OCI-LY7 (cell line): ENCODE measurements around the gene TSPAN9. TPM values are rescaled to one million over a fixed set of nuclear protein-coding genes. Genes with fewer than 3 reads are reported as not detected.

Experiments
- BruUV-seq: library from RNA; stranded (reverse); fragments of 400-500 nt; replicated peaks from 2 replicates; lab custom pipeline; 2021; lab: Mats Ljungman, UMichigan
- CTCF ChIA-PET: fragments of 300-600 bp; sonication (Branson Sonifier 250); formaldehyde crosslinking; loops from one replicate; lab custom pipeline; 2022; ENCODE audit warnings: antibody characterized with exemption; ENCODE audit not compliant: unreplicated experiment; lab: Charles Lee
- POLR2A ChIA-PET: fragments of 300-600 bp; sonication (Branson Sonifier 250); formaldehyde crosslinking; loops from one replicate; lab custom pipeline; 2022; ENCODE audit warnings: antibody characterized with exemption; lab: Charles Lee
- DNase-seq: peaks from one replicate; pipeline ENCODE4 v3.0.0-alpha.2; 2015; ENCODE audit warnings: low spot score
- H2AFZ ChIP-seq: fragments of 200-600 bp; sonication (generic), shearing (Covaris generic); 2 replicates; pipeline ENCODE4 v1.6.1; 2014; ENCODE audit warnings: mild to moderate bottlenecking, antibody characterized with exemption, low read length, moderate library complexity
- H3K27ac ChIP-seq: fragments of 200-600 bp; sonication (generic); 2 replicates; pipeline ENCODE4 v1.5.1; 2014; ENCODE audit warnings: mixed run types, low read depth, mild to moderate bottlenecking, moderate library complexity, low read length, inconsistent platforms; ENCODE audit not compliant: poor library complexity, severe bottlenecking
- H3K36me3 ChIP-seq: fragments of 200-600 bp; sonication (generic); 2 replicates; pipeline ENCODE4 v1.6.1; 2014; ENCODE audit warnings: mild to moderate bottlenecking, antibody characterized with exemption, low read length, moderate library complexity, mixed read lengths; ENCODE audit not compliant: insufficient read depth
- H3K4me1 ChIP-seq: fragments of 200-600 bp; sonication (generic); 2 replicates; pipeline ENCODE4 v1.5.1; 2014; ENCODE audit warnings: mild to moderate bottlenecking, low read length; ENCODE audit not compliant: insufficient read depth, poor library complexity, severe bottlenecking
- H3K4me2 ChIP-seq: fragments of 200-600 bp; sonication (generic); 2 replicates; pipeline ENCODE4 v1.6.1; 2014; ENCODE audit warnings: mild to moderate bottlenecking, low read length
- H3K4me3 ChIP-seq: fragments of 200-600 bp; sonication (generic); 2 replicates; pipeline ENCODE4 v1.5.1; 2014; ENCODE audit warnings: mild to moderate bottlenecking, low read depth, low read length; ENCODE audit not compliant: poor library complexity, severe bottlenecking
- H3K79me2 ChIP-seq: fragments of 200-600 bp; sonication (generic); 2 replicates; pipeline ENCODE4 v1.6.1; 2016; ENCODE audit warnings: low read depth, mild to moderate bottlenecking, low read length, moderate library complexity, mixed read lengths; ENCODE audit not compliant: insufficient read depth
- H3K9me2 ChIP-seq: fragments of 200-600 bp; sonication (generic); 2 replicates; pipeline ENCODE4 v1.6.1; 2016; ENCODE audit warnings: mild to moderate bottlenecking, low read length, mixed read lengths; ENCODE audit not compliant: insufficient read depth
- H3K9me3 ChIP-seq: fragments of 200-600 bp; sonication (generic); 2 replicates; pipeline ENCODE4 v1.6.1; 2014; ENCODE audit warnings: mild to moderate bottlenecking, mixed run types, low read length, mixed read lengths
- H4K20me1 ChIP-seq: fragments of 200-600 bp; sonication (generic); 2 replicates; pipeline ENCODE4 v1.6.1; 2014; ENCODE audit warnings: mild to moderate bottlenecking, antibody characterized with exemption, low read length, moderate library complexity, mixed read lengths; ENCODE audit not compliant: insufficient read depth
- CTCF ChIP-seq: fragments of 200-600 bp; sonication (generic); conservative IDR thresholded peaks from 2 replicates; pipeline ENCODE4 v1.5.1; 2014; ENCODE audit warnings: mild to moderate bottlenecking, antibody characterized with exemption, low read length, moderate library complexity, mixed read lengths
- EZH2phosphoT487 ChIP-seq: fragments of 200-600 bp; sonication (generic); IDR thresholded peaks from 2 replicates; pipeline ENCODE4 v1.6.1; 2018; ENCODE audit warnings: low read depth, borderline replicate concordance, mild to moderate bottlenecking, mixed run types, antibody characterized with exemption, low read length, moderate library complexity, mixed read lengths
- intact Hi-C: fragments of 100-400 bp; cut with micrococcal nuclease; formaldehyde crosslinking; loops from one replicate; pipeline ENCODE4 v1.10.0; 2022; ENCODE audit not compliant: unreplicated experiment
- total RNA-seq, 2 experiments: library from RNA; depleted of rRNA in 1 of 2; stranded (reverse); fragments of >200 nt in 1 of 2; shearing (Covaris generic) in 1 of 2; gene quantifications; 2 replicates each; pipeline ENCODE4 v1.2.3, GENCODE V29; 2014 to 2022

Gene TSPAN9
- total RNA-seq, 2 experiments from 2014 or later = 0.50 to 0.74 TPM

GRCh38 chr12:3173912-3174311 is 96.7 kb downstream of the TSPAN9 start:
- Histone ChIP-seq H3K79me2 (no peaks in the 10 kb centered on the region), H3K9me2 (no peaks in the 10 kb centered on the region), H3K4me1 (peaks cover 14% of the 10 kb centered on the region), H3K4me3 (no peak overlapping the region), H3K36me3 (no peaks in the 10 kb centered on the region), H3K4me2 (no peak overlapping the region), H4K20me1 (no peaks in the 10 kb centered on the region), H2AFZ (no peak overlapping the region), H3K9me3 (no peaks in the 10 kb centered on the region), H3K27ac (no peak overlapping the region)
- DNase-seq = no peak
- TF ChIP-seq CTCF = no peak
- TF ChIP-seq EZH2phosphoT487 = no peak
- intact Hi-C loops = no loop called here
- ChIA-PET POLR2A (no interaction called here), CTCF (interaction anchor here (0.6 kb wide), 2 partner anchors 33 to 73 kb away, joined by 4 read pairs; no protein-coding TSS in a partner anchor)
- no TSS peak for BruUV-seq

GRCh38 chr12:3175238-3175637 is 98.1 kb downstream of the TSPAN9 start:
- CTCF ChIA-PET = no interaction called here
- intact Hi-C loops = no loop called here
- BruUV-seq = no TSS peak

More at GRCh38 chr12:3175238-3175637, 98.1 kb downstream of the TSPAN9 start:
- Histone ChIP-seq H2AFZ (no peak overlapping the region), H3K4me1 (peaks cover 27% of the 10 kb centered on the region), H3K36me3 (no peaks in the 10 kb centered on the region), H3K9me2 (no peaks in the 10 kb centered on the region), H4K20me1 (no peaks in the 10 kb centered on the region), H3K4me2 (no peak overlapping the region), H3K9me3 (no peaks in the 10 kb centered on the region), H3K4me3 (no peak overlapping the region), H3K79me2 (no peaks in the 10 kb centered on the region), H3K27ac (no peak overlapping the region)
- POLR2A ChIA-PET = no interaction called here
- DNase-seq = no peak
- TF ChIP-seq CTCF (no peak), EZH2phosphoT487 (no peak)
